ENCODE results near the gene SPX. TPM values are rescaled to one million over a fixed set of nuclear protein-coding genes. Genes with fewer than 3 reads are reported as not detected.

Gene SPX
- total RNA-seq, 4 donors from 2014 or later, result 0.21 TPM; not detected in 3

- 65% methylated on average over 6 of the region's 6 CpGs for WGBS
- Histone ChIP-seq H3K4me3 (no peak overlapping the region), H3K27me3 (no peaks in the 10 kb centered on the region), H3K9me3 (no peaks in the 10 kb centered on the region), H3K27ac (no peak overlapping the region), H3K4me1 (no peaks in the 10 kb centered on the region), H3K36me3 (no peaks in the 10 kb centered on the region)
- no peak for DNase-seq (ENCODE audit: low spot score in 2 of 2)
- TF ChIP-seq POLR2A (IDR thresholded peaks at IDR 0.05) (no peak), POLR2AphosphoS5 (IDR thresholded peaks at IDR 0.05) (no peak), EP300 (IDR thresholded peaks at IDR 0.05) (no peak), CTCF (IDR thresholded peaks at IDR 0.05) (no peak)
These were observed 26.7 kb downstream of the SPX start for GRCh38 chr12:21552635-21553328.

GRCh38 chr12:21553329-21553675 is 27.2 kb downstream of the SPX start:
- no peak overlapping the region for H3K27ac ChIP-seq
- DNase-seq (ENCODE audit: low spot score in 2 of 2), result no peak
- TF ChIP-seq EP300 (IDR thresholded peaks at IDR 0.05) (no peak), POLR2A (IDR thresholded peaks at IDR 0.05) (no peak)
- no peaks in the 10 kb centered on the region for H3K4me1 ChIP-seq
- H3K4me3 ChIP-seq, result no peak overlapping the region
- H3K9me3 ChIP-seq, result no peaks in the 10 kb centered on the region
- H3K27me3 ChIP-seq, result no peaks in the 10 kb centered on the region
- no peaks in the 10 kb centered on the region for H3K36me3 ChIP-seq

- Histone ChIP-seq H3K9me3 (no peaks in the 10 kb centered on the region), H3K36me3 (no peaks in the 10 kb centered on the region), H3K27ac (no peak overlapping the region), H3K27me3 (no peaks in the 10 kb centered on the region), H3K4me1 (no peaks in the 10 kb centered on the region), H3K4me3 (no peak overlapping the region)
- no peak for DNase-seq (ENCODE audit: low spot score in 2 of 2)
- TF ChIP-seq EP300 (IDR thresholded peaks at IDR 0.05) (no peak), CTCF (IDR thresholded peaks at IDR 0.05) (no peak), POLR2AphosphoS5 (IDR thresholded peaks at IDR 0.05) (no peak), POLR2A (IDR thresholded peaks at IDR 0.05) (no peak)
- WGBS, result 86% methylated on average over 9 of the region's 9 CpGs
These were observed 32.1 kb downstream of the SPX start for GRCh38 chr12:21558100-21558679.

GRCh38 chr12:21559855-21560569 is 33.9 kb downstream of the SPX start:
- Histone ChIP-seq H3K36me3 (no peaks in the 10 kb centered on the region), H3K27me3 (no peaks in the 10 kb centered on the region), H3K4me3 (no peak overlapping the region), H3K27ac (no peak overlapping the region), H3K4me1 (no peaks in the 10 kb centered on the region), H3K9me3 (no peaks in the 10 kb centered on the region)
- TF ChIP-seq POLR2AphosphoS5 (IDR thresholded peaks at IDR 0.05) (no peak), EP300 (IDR thresholded peaks at IDR 0.05) (no peak), CTCF (IDR thresholded peaks at IDR 0.05) (no peak), POLR2A (IDR thresholded peaks at IDR 0.05) (no peak)
- no peak for DNase-seq (ENCODE audit: low spot score in 2 of 2)
- WGBS, result 71% methylated on average over 7 of the region's 7 CpGs

- Histone ChIP-seq H3K27me3 (no peaks in the 10 kb centered on the region), H3K9me3 (no peaks in the 10 kb centered on the region), H3K36me3 (no peaks in the 10 kb centered on the region), H3K27ac (no peak overlapping the region), H3K4me3 (no peak overlapping the region), H3K4me1 (no peaks in the 10 kb centered on the region)
- WGBS, result 55% methylated on average over 2 of the region's 2 CpGs
- TF ChIP-seq POLR2A (IDR thresholded peaks at IDR 0.05) (no peak), POLR2AphosphoS5 (IDR thresholded peaks at IDR 0.05) (no peak), CTCF (IDR thresholded peaks at IDR 0.05) (no peak), EP300 (IDR thresholded peaks at IDR 0.05) (no peak)
- DNase-seq (ENCODE audit: low spot score in 2 of 2), result no peak
These were observed 35.1 kb downstream of the SPX start for GRCh38 chr12:21561158-21561557.

Data from suprapubic skin (tissue), 4 donors.